HG02981 (cell line): ENCODE measurements around the gene CHPT1.
"Not testable (repeated sequence)": the region's sequence is repeated elsewhere in the genome, so short reads cannot be mapped to it uniquely, and the experiment has no call there.

Source experiments
- ATAC-seq: cut with Tn5 transposase; IDR thresholded peaks from one replicate; pipeline ENCODE4 v1.9.1; 2021; ENCODE audit warnings: mild to moderate bottlenecking, moderate library complexity; ENCODE audit not compliant: unreplicated experiment

The CHPT1 gene

GRCh38 chr12:101681627-101682026, 15.8 kb upstream of the CHPT1 start:
- not testable (repeated sequence) for ATAC-seq

DNA sequence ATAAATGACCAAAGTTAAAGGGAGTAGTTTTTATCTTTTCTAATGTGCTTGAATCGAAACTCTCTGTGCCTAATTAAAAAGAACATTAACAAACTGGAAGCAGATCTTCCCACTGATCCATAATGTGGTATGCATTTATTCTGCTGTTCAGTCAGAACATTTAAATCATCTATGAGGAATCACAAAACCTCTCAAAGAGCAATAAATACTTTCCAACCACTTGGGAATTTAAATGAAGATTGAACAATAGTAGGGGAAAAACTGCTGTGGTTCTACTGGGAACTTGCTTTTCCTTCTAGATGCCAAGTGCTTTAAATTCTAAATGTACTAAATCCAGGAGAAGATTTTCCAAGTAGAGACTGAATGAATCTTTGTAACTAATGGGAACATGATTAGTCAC, 12.3 kb upstream of the CHPT1 start:
- no peak for ATAC-seq

DNA sequence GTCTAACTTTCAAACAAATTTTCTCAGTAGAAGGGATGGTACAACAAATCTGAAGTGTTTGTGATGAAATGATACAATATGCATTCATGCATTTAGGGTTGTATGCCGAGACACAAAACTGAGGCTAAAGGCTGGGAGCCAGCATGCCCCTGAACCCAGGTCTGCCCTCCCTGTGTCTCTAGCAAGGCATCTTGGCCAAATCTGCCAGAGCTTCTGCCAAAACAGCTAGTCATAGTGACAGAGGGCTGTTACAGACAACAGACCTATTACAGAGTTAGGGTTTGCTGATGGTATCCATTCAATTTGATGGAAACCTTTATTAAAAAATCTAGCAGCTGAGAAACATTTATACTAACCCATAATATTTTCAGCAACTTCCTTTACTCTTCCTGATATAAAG, 11.3 kb upstream of the CHPT1 start:
- ATAC-seq = no peak

DNA sequence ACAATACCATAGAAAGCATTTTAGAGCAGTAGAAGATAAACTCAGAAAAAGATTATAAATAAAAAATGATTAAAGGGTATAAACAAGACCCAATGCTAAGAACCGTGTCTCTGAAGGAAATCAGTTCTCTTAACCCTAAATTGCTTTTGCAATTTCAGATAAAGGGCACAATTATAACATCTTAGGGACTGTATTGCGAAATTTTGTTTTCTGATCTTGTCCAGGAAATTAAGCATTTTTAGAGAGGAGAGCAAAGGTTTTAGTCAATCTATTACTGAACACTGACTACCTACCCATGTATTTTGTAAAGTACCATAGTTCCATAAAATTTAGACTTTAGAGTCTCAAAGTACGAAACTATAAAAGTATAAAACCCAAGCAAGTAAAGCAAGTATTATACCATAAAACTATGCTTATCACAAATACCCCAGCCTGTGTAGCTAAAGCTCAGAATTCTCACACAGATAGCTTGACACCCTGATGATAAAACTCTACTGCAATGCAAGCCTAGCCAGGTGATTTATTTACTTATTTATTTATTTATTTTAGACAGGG, 6.8 kb upstream of the CHPT1 start:
- no peak for ATAC-seq

DNA sequence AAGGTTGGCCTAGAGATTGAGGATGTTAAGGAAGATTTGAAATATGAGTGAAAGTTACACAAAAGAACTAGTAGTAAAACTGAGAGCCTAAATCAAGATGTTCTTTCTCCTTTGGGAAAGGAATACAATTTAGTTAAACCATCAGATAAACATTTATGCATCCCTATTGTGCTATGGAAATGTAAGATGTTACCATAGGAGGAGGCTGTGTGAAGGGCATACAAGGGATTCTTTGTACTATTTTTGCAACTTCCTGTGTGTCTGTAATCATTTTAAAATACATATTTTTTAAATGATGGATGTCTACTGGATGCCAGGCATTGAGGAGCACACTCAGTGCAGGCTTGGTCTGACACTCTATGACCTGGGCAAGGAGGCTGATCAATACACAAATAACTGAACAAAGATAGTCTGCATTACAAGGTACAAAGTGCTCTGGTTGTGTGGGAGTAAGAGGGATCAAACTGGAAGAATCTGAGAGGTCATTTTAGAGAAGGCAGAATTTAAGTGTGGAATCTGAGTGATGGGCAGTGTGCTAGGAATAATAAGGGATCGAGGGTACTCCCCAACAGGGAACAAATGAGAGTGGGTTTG, 5.8 kb upstream of the CHPT1 start:
- ATAC-seq = no peak

DNA sequence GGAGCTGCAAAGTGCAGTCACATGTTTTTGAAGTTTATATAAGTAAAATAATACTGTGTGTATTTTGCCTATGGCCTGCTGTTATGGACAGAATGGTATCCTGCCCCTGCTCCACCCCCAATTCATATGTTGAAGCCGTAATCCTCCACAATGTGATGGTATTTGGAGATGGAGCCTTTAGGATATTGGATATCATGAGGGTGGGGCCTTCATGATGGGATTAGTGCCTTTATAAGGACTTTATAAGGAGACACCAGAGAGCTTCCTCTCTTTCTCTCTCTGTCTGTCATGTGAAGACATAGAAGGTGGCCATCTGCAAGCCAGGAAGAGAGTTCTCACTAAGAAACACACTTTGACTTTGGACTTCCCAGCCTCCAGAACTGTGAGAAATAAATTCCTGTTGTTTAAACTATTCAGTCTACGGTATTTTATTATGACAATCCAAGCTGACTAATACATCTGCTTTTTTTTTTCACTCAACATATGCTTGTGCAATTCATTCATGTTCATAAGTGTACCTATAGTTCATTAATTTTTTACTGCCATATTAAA, 3.1 kb upstream of the CHPT1 start:
- ATAC-seq = no peak

DNA sequence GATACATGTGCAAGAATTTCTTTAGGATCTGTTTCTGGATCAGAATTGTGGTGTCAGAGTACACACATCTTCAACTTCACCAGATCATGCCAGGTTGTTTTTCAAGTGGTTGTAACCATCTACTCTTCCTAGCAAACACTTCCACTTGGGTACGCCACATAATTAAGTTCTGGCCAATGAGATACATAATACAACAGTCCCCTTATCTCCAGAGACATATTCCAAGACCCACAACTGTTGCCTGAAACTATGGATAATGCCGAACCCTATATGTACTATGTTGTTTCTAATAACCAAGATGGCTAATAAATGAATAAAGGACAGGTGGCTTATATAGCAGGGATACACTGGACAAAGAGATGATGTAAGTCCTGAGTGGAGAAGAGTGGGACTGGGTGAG, 2.5 kb upstream of the CHPT1 start:
- no peak for ATAC-seq

DNA sequence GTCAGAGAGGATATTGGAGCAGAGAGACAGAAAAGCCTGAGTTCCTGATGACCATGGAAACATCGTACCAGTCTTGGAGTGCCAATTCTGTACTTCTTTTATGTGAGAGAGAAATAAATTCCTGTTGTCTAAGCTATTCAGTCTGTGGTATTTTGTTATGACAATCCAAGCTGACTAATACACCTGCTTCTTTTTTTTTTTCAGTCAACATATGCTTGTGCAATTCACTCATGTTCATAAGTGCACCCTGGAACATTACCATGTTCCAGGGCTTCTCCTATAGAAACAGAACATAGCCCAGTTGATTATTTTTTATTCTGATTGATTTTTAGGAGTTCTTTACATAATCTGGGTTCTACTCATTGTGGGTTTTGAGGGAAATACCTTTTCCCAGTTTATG, 1.7 kb upstream of the CHPT1 start:
- ATAC-seq = no peak

DNA sequence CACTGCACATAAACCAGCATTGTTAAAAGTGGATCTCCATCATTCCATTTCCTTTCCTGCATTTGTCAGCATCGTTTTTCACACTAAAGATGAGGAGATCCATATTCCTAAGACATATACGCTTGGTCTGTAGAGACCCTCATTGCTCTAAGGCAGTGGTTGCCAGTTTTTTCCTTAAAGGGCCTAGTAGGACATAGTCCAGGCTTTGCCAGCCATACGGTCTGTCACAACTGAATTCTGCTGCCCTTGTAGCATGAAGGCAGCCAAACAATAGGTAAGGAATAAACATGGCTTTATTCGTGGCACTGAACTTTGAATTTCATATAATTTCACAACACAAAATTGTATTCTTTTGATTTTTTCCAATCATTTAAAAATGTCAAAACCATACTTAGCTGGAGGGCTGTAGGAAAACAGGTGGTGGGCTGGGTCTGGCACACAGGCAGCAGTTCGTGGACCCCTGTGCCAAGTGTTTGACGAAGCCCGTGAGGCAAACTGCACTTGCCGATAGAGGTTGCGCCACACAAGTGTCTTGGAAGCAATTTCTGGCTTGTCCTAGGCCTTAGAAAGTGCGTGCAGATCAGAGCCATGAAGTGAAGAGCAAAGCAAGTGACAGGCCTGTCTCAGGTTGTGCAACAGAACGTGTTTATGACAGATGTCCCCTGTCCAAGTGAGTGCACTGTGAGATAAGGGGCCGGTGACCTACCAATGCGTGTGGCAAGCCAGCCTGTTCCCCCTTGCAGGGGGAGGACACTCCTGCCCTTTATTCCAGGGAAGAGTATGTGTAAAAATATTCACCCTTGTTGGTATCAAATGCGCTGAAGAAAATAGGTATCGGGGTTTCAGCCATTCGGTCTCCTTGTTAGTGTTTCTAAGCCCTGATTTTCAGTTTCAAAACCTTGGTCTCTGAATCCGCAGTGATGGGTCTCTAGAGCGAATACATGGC, 916 bp upstream of the CHPT1 start:
- ATAC-seq = peak; percentile 30

DNA sequence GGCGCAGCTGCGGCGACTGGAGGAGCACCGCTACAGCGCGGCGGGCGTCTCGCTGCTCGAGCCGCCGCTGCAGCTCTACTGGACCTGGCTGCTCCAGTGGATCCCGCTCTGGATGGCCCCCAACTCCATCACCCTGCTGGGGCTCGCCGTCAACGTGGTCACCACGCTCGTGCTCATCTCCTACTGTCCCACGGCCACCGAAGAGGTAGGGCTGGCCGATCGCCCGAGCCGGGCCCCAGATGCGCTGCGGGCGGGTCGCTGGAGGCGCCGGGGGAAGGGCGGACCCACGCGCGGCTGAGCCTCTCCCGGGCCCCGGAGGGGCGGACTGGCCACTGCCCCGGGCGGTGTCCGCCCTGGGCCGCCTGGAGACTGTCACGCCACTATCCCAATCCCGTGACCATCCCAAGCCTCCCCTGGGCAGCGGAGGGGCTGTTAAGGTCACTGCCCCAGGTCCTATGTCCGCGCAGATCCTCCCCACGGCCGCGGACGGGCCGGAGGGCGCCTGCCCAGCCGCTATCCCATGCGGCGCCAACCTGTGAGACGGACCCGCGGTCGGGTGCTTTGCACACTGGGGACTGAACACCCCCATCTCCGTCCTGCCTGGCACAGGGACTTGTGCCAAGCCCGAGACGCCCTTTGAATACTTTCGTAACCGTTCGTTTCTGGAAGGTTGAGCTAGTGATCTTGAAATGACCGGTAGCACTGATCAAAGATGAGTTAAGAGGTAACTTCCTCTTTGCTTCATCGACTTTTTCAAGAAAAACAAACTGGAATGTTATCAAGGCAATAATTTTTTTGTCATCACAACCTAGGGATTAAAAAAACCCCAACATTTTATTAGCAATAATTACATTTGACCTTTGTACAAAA, 725 bp downstream of the CHPT1 start:
- peak; percentile 29 for ATAC-seq

GRCh38 chr12:101698800-101699347, 1.4 kb downstream of the CHPT1 start:
- ATAC-seq = no peak

DNA sequence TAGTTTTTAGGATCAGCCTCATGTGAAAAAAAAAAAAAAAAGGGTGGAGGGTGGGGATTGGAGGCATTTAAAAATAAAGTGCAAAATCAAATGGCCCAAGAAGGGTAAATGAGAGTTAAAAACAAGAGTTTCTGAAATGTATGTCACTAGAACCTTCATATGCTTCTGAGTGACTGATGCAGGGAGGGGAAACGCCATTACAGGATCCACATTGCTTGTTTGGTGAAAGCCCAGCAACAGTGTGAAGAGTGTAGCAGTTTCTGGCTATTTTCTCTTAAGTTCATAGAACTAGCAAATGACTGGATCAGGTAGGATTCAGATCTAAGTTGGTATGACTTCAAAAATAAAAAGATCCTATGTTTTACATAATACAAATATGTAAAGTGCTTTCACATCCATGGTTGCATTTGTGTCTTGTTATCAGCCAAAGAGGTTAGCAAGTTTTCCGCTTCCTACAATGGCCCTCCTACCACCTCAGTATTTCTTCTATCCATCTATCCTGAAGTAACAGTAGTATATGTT, 2.9 kb downstream of the CHPT1 start:
- no peak for ATAC-seq

- ATAC-seq = no peak
Observed at GRCh38 chr12:101703487-101703886, 6.0 kb downstream of the CHPT1 start.

GRCh38 chr12:101706403-101706802, 9.0 kb downstream of the CHPT1 start:
- no peak for ATAC-seq

DNA sequence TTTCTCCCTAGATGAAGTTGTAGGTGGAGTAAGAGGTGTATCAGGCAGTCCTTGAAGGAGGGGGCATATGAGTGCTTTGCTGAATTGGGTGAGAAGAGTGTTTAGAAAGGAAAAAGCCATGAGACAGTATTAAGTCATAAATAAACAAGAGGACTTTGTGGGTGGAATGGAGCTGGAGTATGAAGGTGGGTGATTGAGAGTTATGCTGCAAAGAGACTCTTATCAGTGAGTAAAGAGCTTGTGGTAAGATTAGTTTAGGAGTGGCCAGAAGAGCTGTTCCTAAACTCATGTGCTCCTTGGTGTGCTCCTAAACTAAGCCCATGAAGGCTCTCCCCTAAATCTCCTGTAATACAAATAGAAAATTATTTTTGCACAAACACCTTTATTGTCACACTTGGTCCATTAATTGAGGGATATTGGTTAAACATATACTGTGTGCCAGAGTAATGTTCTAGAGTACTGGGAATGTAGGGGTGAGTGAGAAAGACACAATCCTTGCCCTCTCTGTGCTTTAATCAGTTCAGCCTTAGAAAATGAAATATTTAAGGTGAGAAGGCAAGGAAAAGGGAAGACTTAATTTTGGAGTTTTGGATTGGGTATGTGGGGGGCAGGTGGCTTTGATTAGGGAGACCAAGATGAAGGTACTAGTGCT, 9.8 kb downstream of the CHPT1 start:
- ATAC-seq = no peak

GRCh38 chr12:101710288-101710687, 12.8 kb downstream of the CHPT1 start:
- ATAC-seq = no peak

- ATAC-seq = no peak
Observed at GRCh38 chr12:101713059-101713682, 15.7 kb downstream of the CHPT1 start.

GRCh38 chr12:101713930-101714329, 16.5 kb downstream of the CHPT1 start:
- no peak for ATAC-seq

- ATAC-seq = no peak
Observed at GRCh38 chr12:101714877-101715444, 17.5 kb downstream of the CHPT1 start.
